Loucy (cell line): ENCODE measurements around the gene ARL6IP4.

Source experiments
- H2AFZ ChIP-seq: fragments of 200-600 bp; sonication (generic); 2 replicates; pipeline ENCODE4 v1.6.0; 2016; ENCODE audit warnings: antibody characterized with exemption, mild to moderate bottlenecking, low read length, moderate library complexity
- H3F3A ChIP-seq: fragments of 200-600 bp; 2 replicates; pipeline ENCODE4 v1.6.0; 2016; ENCODE audit warnings: antibody characterized with exemption, low read depth, mild to moderate bottlenecking
- H3K27me3 ChIP-seq: fragments of 200-600 bp; sonication (generic); 2 replicates; pipeline ENCODE4 v1.6.1; 2014; ENCODE audit warnings: low read length, mild to moderate bottlenecking; ENCODE audit not compliant: insufficient read depth, poor library complexity, severe bottlenecking
- H3K36me3 ChIP-seq: fragments of 200-600 bp; sonication (generic); 2 replicates; pipeline ENCODE4 v1.6.1; 2016; ENCODE audit warnings: low read length; ENCODE audit not compliant: insufficient read depth
- H3K4me1 ChIP-seq: fragments of 200-600 bp; sonication (generic); 2 replicates; pipeline ENCODE4 v1.5.1; 2014; ENCODE audit warnings: low read length, mild to moderate bottlenecking; ENCODE audit not compliant: insufficient read depth, poor library complexity, severe bottlenecking
- H3K4me2 ChIP-seq: fragments of 200-600 bp; sonication (generic); 2 replicates; pipeline ENCODE4 v1.6.0; 2014; ENCODE audit warnings: antibody characterized with exemption, low read length, low read depth, mild to moderate bottlenecking; ENCODE audit not compliant: poor library complexity, severe bottlenecking
- H3K4me3 ChIP-seq: fragments of 200-600 bp; sonication (generic); 2 replicates; pipeline ENCODE4 v1.5.1; 2014; ENCODE audit warnings: low read length, mild to moderate bottlenecking, mixed read lengths; ENCODE audit not compliant: poor library complexity, severe bottlenecking
- H3K79me2 ChIP-seq: fragments of 200-600 bp; sonication (generic); 2 replicates; pipeline ENCODE4 v1.6.1; 2014; ENCODE audit warnings: low read length; ENCODE audit not compliant: insufficient read depth
- H3K9ac ChIP-seq: fragments of 200-600 bp; sonication (generic); 2 replicates; pipeline ENCODE4 v1.6.0; 2014; ENCODE audit warnings: mild to moderate bottlenecking, low read depth, low read length, moderate library complexity; ENCODE audit not compliant: poor library complexity, severe bottlenecking
- H3K9me2 ChIP-seq: fragments of 200-600 bp; sonication (generic); replicated peaks from 2 replicates; pipeline ENCODE4 v1.6.1; 2016; ENCODE audit warnings: low read depth, low read length, mixed read lengths
- H3K9me3 ChIP-seq: fragments of 200-600 bp; sonication (generic); 2 replicates; pipeline ENCODE4 v1.6.1; 2014; ENCODE audit warnings: mild to moderate bottlenecking, antibody characterized with exemption, low read length, low read depth; ENCODE audit not compliant: insufficient read depth
- H4K20me1 ChIP-seq: fragments of 200-600 bp; sonication (generic); 2 replicates; pipeline ENCODE4 v1.6.0; 2014; ENCODE audit warnings: antibody characterized with exemption, low read length, mild to moderate bottlenecking; ENCODE audit not compliant: insufficient read depth, poor library complexity, severe bottlenecking
- CTCF ChIP-seq: fragments of 200-600 bp; sonication (generic); conservative IDR thresholded peaks from 2 replicates; pipeline ENCODE4 v1.5.1; 2014; ENCODE audit warnings: mild to moderate bottlenecking, antibody characterized with exemption, low read length
- EZH2phosphoT487 ChIP-seq: fragments of 200-600 bp; IDR thresholded peaks from 2 replicates; pipeline ENCODE4 v1.6.1; 2018; ENCODE audit warnings: antibody characterized with exemption, mild to moderate bottlenecking, moderate library complexity, borderline replicate concordance

ARL6IP4 gene

DNA sequence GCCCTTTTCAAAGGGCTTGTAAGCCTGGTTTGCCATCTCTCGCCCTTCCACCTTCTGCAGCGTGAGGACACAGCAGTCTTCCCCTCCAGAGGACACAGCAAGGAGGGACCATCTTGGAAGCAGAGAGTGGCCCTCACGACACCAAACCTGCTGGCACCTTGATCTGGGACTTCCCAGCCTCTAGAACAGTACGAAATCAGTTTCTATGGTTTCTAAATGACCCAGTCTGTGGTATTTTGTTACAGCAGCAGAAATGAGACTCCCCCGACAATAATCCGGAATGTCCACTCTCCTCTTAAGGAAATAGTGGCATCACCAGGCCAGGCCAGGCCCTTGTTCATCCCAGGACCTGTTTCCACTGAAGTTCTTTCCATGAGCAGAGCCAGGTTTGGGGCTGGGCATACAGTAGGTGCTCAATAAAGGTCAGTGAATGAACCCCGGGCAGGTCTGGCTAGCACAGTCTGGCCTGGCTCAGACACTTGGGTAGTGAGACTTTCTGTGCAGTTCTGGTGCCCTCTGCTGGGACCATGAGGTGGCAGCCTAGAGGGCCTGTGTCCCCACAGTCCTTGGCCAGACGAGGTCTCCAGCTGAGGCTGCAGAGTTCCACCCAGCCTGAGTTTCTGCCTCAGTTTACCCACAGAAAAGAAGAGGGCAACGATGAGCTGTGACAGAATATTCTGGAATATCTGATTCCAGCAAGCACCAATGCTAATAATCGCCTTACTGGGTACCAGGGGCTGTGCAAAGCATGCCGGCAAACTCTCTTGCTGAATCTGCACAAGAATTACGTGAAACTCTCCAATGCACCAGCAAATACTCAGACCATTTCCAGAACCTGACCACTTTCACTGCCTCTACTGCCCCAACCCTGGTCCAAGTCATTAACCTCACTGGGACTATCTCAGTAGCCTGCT is 28.2 kb upstream of the ARL6IP4 start:
- no peak overlapping the region for H3K9ac ChIP-seq
- H3F3A ChIP-seq = no peaks in the 10 kb centered on the region
- H3K9me2 ChIP-seq = no peaks in the 10 kb centered on the region
- H3K4me3 ChIP-seq = no peak overlapping the region
- no peaks in the 10 kb centered on the region for H3K27me3 ChIP-seq
- H2AFZ ChIP-seq = no peak overlapping the region
- H3K79me2 ChIP-seq = no peaks in the 10 kb centered on the region
- no peaks in the 10 kb centered on the region for H3K36me3 ChIP-seq
- no peak for TF ChIP-seq EZH2phosphoT487
- TF ChIP-seq CTCF = peak; percentile 88
- no peaks in the 10 kb centered on the region for H4K20me1 ChIP-seq
- no peak overlapping the region for H3K4me2 ChIP-seq
- peaks cover 6% of the 10 kb centered on the region for H3K4me1 ChIP-seq
- no peaks in the 10 kb centered on the region for H3K9me3 ChIP-seq

GRCh38 chr12:122955156-122955555 is 25.3 kb upstream of the ARL6IP4 start:
- no peaks in the 10 kb centered on the region for H3F3A ChIP-seq
- TF ChIP-seq CTCF = no peak
- no peak for TF ChIP-seq EZH2phosphoT487
- H4K20me1 ChIP-seq = no peaks in the 10 kb centered on the region
- H3K9ac ChIP-seq = no peak overlapping the region
- no peaks in the 10 kb centered on the region for H3K4me1 ChIP-seq
- H3K4me3 ChIP-seq = no peak overlapping the region
- H3K79me2 ChIP-seq = no peaks in the 10 kb centered on the region
- no peaks in the 10 kb centered on the region for H3K9me2 ChIP-seq
- no peaks in the 10 kb centered on the region for H3K36me3 ChIP-seq
- no peaks in the 10 kb centered on the region for H3K9me3 ChIP-seq
- no peak overlapping the region for H2AFZ ChIP-seq
- H3K4me2 ChIP-seq = no peak overlapping the region
- H3K27me3 ChIP-seq = no peaks in the 10 kb centered on the region

- Histone ChIP-seq H3K4me2 (no peak overlapping the region), H2AFZ (no peak overlapping the region), H4K20me1 (no peaks in the 10 kb centered on the region), H3K27me3 (no peaks in the 10 kb centered on the region), H3K36me3 (no peaks in the 10 kb centered on the region), H3K4me3 (no peak overlapping the region), H3K9me2 (no peaks in the 10 kb centered on the region), H3K4me1 (no peaks in the 10 kb centered on the region), H3F3A (no peaks in the 10 kb centered on the region), H3K9me3 (no peaks in the 10 kb centered on the region), H3K79me2 (no peaks in the 10 kb centered on the region), H3K9ac (no peak overlapping the region)
- TF ChIP-seq EZH2phosphoT487 = no peak
- TF ChIP-seq CTCF = no peak
Measured at GRCh38 chr12:122956035-122956434, 24.4 kb upstream of the ARL6IP4 start.
